Loucy (cell line): Measurements from ENCODE around the gene TAB3.

ENCODE experiments used
- EZH2phosphoT487 ChIP-seq: fragments of 200-600 bp; IDR thresholded peaks from 2 replicates; pipeline ENCODE4 v1.6.1; 2018; ENCODE audit warnings: antibody characterized with exemption, mild to moderate bottlenecking, moderate library complexity, borderline replicate concordance
- TF ChIP-seq, protein P1 (sequence below): fragments of 200-600 bp; sonication (generic); conservative IDR thresholded peaks from 2 replicates; pipeline ENCODE4 v1.5.1; 2014; ENCODE audit warnings: mild to moderate bottlenecking, antibody characterized with exemption, low read length

DNA sequence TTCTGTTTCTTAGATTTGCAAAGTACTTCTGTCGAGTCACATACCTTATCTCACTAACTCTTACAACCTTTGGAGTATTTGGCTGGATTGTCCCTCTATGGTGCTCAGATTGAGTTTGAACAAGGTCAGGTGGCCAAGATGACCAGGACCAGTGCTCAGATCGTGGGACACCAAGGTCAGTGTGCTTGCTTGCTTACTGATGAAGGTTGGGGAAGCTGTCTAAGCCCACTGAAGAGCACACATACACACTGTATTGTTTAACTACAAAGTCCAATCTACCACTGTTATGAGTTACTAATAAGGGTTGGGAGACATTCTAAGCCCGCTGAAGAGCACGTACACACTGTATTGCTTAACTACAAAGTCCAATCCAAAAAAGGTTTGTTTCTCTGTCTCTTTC lies 53.7 kb downstream of the TAB3 start:
- TF ChIP-seq, protein P1, sequence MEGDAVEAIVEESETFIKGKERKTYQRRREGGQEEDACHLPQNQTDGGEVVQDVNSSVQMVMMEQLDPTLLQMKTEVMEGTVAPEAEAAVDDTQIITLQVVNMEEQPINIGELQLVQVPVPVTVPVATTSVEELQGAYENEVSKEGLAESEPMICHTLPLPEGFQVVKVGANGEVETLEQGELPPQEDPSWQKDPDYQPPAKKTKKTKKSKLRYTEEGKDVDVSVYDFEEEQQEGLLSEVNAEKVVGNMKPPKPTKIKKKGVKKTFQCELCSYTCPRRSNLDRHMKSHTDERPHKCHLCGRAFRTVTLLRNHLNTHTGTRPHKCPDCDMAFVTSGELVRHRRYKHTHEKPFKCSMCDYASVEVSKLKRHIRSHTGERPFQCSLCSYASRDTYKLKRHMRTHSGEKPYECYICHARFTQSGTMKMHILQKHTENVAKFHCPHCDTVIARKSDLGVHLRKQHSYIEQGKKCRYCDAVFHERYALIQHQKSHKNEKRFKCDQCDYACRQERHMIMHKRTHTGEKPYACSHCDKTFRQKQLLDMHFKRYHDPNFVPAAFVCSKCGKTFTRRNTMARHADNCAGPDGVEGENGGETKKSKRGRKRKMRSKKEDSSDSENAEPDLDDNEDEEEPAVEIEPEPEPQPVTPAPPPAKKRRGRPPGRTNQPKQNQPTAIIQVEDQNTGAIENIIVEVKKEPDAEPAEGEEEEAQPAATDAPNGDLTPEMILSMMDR, result no peak
- TF ChIP-seq EZH2phosphoT487, result no peak
